ENCODE results near the gene STK40. TPM values are rescaled to one million over a fixed set of nuclear protein-coding genes. Genes with fewer than 3 reads are reported as not detected.

The STK40 gene
- total and polyA plus RNA-seq, 8 donors: 21.2 to 68.1 (median 37.6) TPM

GRCh38 chr1:36306210-36306901 is 79.4 kb downstream of the STK40 start, which contains the start of gene SH3D21:
TSS of gene SH3D21 (plus strand) at chr1:36306368. CDS start at chr1:36306421, 53 bp downstream.
- peaks cover 0 to 22% (median 17%) of the 10 kb centered on the region in 3 donors for H3K36me3 ChIP-seq
- FAIRE-seq (no peak), DNase-seq (peak; percentile 28 to 85 (median 60)), ATAC-seq (peak; percentile 69 to 78 (median 76))
- peak within 1 kb of the TSS; percentile 44 to 79 (median 68) for H3K4me3 ChIP-seq
- WGBS, 2 donors: 3% methylated on average over 29 to 65 of the region's 65 CpGs
- TF ChIP-seq, protein P1, sequence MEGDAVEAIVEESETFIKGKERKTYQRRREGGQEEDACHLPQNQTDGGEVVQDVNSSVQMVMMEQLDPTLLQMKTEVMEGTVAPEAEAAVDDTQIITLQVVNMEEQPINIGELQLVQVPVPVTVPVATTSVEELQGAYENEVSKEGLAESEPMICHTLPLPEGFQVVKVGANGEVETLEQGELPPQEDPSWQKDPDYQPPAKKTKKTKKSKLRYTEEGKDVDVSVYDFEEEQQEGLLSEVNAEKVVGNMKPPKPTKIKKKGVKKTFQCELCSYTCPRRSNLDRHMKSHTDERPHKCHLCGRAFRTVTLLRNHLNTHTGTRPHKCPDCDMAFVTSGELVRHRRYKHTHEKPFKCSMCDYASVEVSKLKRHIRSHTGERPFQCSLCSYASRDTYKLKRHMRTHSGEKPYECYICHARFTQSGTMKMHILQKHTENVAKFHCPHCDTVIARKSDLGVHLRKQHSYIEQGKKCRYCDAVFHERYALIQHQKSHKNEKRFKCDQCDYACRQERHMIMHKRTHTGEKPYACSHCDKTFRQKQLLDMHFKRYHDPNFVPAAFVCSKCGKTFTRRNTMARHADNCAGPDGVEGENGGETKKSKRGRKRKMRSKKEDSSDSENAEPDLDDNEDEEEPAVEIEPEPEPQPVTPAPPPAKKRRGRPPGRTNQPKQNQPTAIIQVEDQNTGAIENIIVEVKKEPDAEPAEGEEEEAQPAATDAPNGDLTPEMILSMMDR (IDR thresholded peaks at IDR 0.05): no peak
- H3K27ac ChIP-seq: peak within 1 kb of the TSS; percentile 37 to 63 (median 58)
- intact Hi-C loops (cut with DNase I): no loop called here
- no peaks in the 10 kb centered on the region for H3K9me3 ChIP-seq
- no peaks in the 10 kb centered on the region for H3K27me3 ChIP-seq
- H3K4me1 ChIP-seq: peaks cover 0 to 4% (median 0%) of the 10 kb centered on the region in 3 donors

GRCh38 chr1:36305915-36306209 is 79.9 kb downstream of the STK40 start:
- TF ChIP-seq, protein P1 (IDR thresholded peaks at IDR 0.05): no peak
- H3K27me3 ChIP-seq: no peaks in the 10 kb centered on the region
- H3K4me3 ChIP-seq: peak overlapping the region in 2 of 4 donors; percentile 44 to 70
- no peak for DNase-seq
- H3K36me3 ChIP-seq: peaks cover 0 to 27% (median 20%) of the 10 kb centered on the region in 3 donors
- ATAC-seq: no peak
- intact Hi-C loops (cut with DNase I): no loop called here
- no peak for FAIRE-seq
- no peak overlapping the region for H3K27ac ChIP-seq
- WGBS, 2 donors: 65 to 69% methylated on average over 7 of the region's 7 CpGs
- H3K4me1 ChIP-seq: peaks cover 0 to 4% (median 0%) of the 10 kb centered on the region in 3 donors
- no peaks in the 10 kb centered on the region for H3K9me3 ChIP-seq

DNA sequence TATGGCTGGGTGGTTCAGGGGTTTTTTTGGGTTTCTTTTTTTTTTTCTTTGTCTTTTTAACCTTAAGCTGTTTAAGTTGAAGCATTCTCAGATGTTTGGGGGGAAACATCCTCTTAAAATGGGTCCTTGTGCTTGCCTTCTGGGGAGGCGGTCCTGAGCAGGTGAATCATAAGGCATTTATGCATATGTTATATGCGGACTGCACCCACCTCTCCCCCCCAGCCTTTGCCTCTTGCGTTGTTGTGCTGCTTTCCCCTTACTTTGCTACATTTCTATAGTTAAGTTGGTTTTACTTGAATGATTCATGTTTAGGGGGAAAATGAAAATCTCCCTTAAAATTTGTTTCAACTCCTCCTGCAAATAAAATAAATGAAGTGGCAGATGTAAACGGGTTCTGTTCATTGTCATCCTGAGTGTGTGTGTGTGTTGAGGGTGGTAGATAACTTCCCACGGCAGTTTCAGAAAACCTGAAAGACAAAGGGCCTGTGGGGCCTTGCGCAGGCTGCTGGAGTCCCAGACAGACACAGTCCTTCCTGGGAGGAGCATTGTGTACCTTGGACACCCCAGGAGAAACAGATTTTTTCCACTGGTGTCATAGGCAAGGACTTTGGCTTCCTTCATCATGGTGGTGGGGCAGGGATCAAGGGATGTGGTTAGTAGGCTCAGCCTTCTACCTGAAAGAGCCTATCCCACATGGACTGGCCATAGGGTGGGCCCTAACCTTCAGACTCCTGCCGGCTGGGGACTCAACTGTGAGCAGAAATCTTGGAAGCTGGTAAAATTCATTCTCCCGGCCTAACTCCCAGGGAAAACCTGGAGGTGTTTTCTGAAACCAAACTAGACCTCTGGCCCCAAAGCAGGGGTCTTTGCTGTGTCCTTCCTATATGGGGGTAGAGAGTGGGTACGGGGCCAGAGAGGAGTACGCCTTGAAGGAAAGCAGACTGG is 80.5 kb downstream of the STK40 start:
- no peak for FAIRE-seq

GRCh38 chr1:36304521-36304920 is 81.2 kb downstream of the STK40 start:
- no peak overlapping the region for H3K27ac ChIP-seq
- ATAC-seq: no peak
- H3K4me3 ChIP-seq: no peak overlapping the region
- FAIRE-seq: peak; percentile 20
- H3K36me3 ChIP-seq: peaks cover 0 to 31% (median 20%) of the 10 kb centered on the region in 3 donors
- no peaks in the 10 kb centered on the region for H3K9me3 ChIP-seq
- intact Hi-C loops (cut with DNase I): no loop called here
- WGBS, 2 donors: 83 to 90% methylated on average over 7 of the region's 7 CpGs
- H3K27me3 ChIP-seq: no peaks in the 10 kb centered on the region
- peaks cover 0 to 7% (median 0%) of the 10 kb centered on the region in 3 donors for H3K4me1 ChIP-seq
- DNase-seq: peak in 1 of 6 donors; percentile 32
- TF ChIP-seq, protein P1 (IDR thresholded peaks at IDR 0.05): no peak

More for the DNA sequence above, 80.5 kb downstream of the STK40 start:
- ATAC-seq (no peak), DNase-seq (no peak)
- no peaks in the 10 kb centered on the region for H3K27me3 ChIP-seq
- intact Hi-C loops (cut with DNase I): no loop called here
- WGBS, 2 donors: 83 to 86% methylated on average over 10 of the region's 10 CpGs
- H3K4me3 ChIP-seq: no peak overlapping the region
- H3K4me1 ChIP-seq: peaks cover 0 to 7% (median 0%) of the 10 kb centered on the region in 3 donors
- H3K27ac ChIP-seq: no peak overlapping the region
- H3K9me3 ChIP-seq: no peaks in the 10 kb centered on the region
- peaks cover 0 to 31% (median 20%) of the 10 kb centered on the region in 3 donors for H3K36me3 ChIP-seq
- TF ChIP-seq, protein P1 (IDR thresholded peaks at IDR 0.05): no peak

Data from pancreas (tissue), 10 donors.